Body of pancreas (tissue), 4 donors: Measurements from ENCODE around the gene C19orf38.

Experiments
- POLR2A ChIP-seq, 3 donors: fragments of 450-650 bp; IDR thresholded peaks; one replicate each; pipeline ENCODE4 v1.6.1; 2016; ENCODE audit warnings: antibody characterized with exemption in 3 of 3, mild to moderate bottlenecking in 2 of 3
- TF ChIP-seq, protein P1 (sequence below), 7 experiments: fragments of 450-650 bp in 4 of 7; fragments of 200-600 bp in 3 of 7; sonication (generic) in 3 of 7; IDR thresholded peaks; one replicate each; pipeline ENCODE4 v1.5.1; 2016 to 2019; ENCODE audit warnings: antibody characterized with exemption in 7 of 7

DNA sequence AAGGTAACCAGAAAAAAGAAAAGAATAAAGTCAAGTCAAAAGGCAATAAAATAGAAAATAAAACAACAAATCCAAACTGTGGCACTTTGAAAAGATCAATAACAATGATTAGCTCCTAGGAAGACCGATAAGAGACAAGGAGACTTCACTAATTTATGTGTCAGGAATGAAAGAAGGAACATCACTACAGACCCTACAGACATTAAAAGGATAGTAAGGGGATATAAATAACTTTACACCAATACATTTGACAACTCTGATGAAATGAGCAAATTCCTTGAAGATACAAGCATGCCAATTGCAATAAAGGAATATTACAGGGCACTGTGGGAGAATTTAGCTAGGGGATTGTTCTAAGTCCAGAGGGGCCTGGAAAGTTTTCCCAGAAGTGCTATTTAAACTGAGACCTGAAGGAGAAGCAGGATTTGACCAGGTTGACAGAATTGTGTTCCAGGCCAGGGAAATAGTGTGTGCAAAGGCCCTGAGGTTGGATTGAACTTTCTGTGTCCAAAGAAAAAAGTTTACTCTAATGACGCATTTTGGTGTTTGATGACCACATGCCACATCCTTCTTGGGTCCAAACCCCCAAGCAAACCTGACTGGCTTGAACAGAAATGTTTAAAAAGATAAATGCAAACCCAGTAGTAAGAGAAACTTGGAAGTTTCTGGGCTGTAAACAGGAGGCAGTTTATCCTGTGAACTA, 1.6 kb upstream of the C19orf38 start:
- TF ChIP-seq, protein P1, sequence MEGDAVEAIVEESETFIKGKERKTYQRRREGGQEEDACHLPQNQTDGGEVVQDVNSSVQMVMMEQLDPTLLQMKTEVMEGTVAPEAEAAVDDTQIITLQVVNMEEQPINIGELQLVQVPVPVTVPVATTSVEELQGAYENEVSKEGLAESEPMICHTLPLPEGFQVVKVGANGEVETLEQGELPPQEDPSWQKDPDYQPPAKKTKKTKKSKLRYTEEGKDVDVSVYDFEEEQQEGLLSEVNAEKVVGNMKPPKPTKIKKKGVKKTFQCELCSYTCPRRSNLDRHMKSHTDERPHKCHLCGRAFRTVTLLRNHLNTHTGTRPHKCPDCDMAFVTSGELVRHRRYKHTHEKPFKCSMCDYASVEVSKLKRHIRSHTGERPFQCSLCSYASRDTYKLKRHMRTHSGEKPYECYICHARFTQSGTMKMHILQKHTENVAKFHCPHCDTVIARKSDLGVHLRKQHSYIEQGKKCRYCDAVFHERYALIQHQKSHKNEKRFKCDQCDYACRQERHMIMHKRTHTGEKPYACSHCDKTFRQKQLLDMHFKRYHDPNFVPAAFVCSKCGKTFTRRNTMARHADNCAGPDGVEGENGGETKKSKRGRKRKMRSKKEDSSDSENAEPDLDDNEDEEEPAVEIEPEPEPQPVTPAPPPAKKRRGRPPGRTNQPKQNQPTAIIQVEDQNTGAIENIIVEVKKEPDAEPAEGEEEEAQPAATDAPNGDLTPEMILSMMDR (IDR thresholded peaks at IDR 0.05), result no peak
- no peak for TF ChIP-seq POLR2A (IDR thresholded peaks at IDR 0.05)
